Thymus (tissue), 11 donors: ENCODE results near the gene LAMC1. TPM values are rescaled to one million over a fixed set of nuclear protein-coding genes. Genes with fewer than 3 reads are reported as not detected.

ENCODE experiments used
- DNase-seq, 9 donors: peaks; one replicate each; pipeline ENCODE4 v3.0.0-alpha.2; 2013; ENCODE audit warnings: low spot score in 9 of 9, low read depth in 6 of 9, missing footprints in 1 of 9
- H3K27ac ChIP-seq, 2 donors: one replicate each; pipeline ENCODE4 v1.5.1; 2013; ENCODE audit warnings: control low read depth in 1 of 2, low read depth in 1 of 2, low read length in 1 of 2, mild to moderate bottlenecking in 1 of 2, moderate library complexity in 1 of 2
- H3K27me3 ChIP-seq, 2 donors: one replicate each; pipeline ENCODE4 v1.5.1; 2013; ENCODE audit warnings: low read length in 1 of 2; ENCODE audit not compliant: control insufficient read depth in 2 of 2, insufficient read depth in 1 of 2
- H3K36me3 ChIP-seq, 2 donors: one replicate each; pipeline ENCODE4 v1.5.1; 2013; ENCODE audit warnings: low read length in 1 of 2, mild to moderate bottlenecking in 1 of 2, moderate library complexity in 1 of 2; ENCODE audit not compliant: control insufficient read depth in 2 of 2, insufficient read depth in 2 of 2
- H3K4me1 ChIP-seq, 2 donors: one replicate each; pipeline ENCODE4 v1.5.1; 2013; ENCODE audit warnings: low read length in 2 of 2; ENCODE audit not compliant: control insufficient read depth in 2 of 2, insufficient read depth in 2 of 2
- H3K4me3 ChIP-seq, 2 donors: one replicate each; pipeline ENCODE4 v1.5.1; 2013; ENCODE audit warnings: low read length in 2 of 2, control low read depth in 1 of 2, mild to moderate bottlenecking in 1 of 2
- H3K9me3 ChIP-seq, 2 donors: one replicate each; pipeline ENCODE4 v1.5.1; 2013; ENCODE audit warnings: low read length in 1 of 2, mild to moderate bottlenecking in 1 of 2; ENCODE audit not compliant: control insufficient read depth in 2 of 2, insufficient read depth in 1 of 2
- WGBS: extraction: QIAGEN DNeasy Blood & Tissue Kit; methylation state at CpG from one replicate; pipeline ENCODE4 v1.1.7; 2013; 5-methylcytosine and 5-hydroxymethylcytosine counted together
- polyA plus RNA-seq: library from polyadenylated mRNA; stranded (reverse); fragments of 200-250 nt; gene quantifications from one replicate; pipeline ENCODE4 v1.2.3, GENCODE V29; 2013
- total RNA-seq: library from RNA; stranded (reverse); fragments of 120-200 nt; gene quantifications from one replicate; pipeline ENCODE4 v1.2.4, GENCODE V29; 2013
- donor health status: healthy.

Gene LAMC1
- total and polyA plus RNA-seq, 2 donors: 12.6 to 20.5 TPM

DNA sequence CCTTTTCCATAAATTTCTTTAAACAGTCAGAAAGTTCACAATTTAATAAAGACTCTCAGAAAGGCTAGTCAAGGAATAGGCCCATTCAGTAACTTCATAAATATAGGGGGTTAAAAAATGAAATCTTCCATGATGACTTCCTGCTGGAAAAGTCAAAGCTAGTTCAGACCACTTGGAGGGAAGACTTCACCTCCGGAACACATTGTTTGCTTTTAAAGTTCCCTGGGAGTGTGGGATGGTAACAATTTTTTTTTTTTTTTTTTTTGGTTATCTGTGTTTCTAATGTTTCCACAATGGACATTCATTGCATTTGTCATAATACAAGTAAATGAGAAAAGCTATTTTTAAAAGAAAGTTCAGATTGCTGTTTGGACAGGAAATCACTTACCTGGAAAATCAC is 144.5 kb downstream of the LAMC1 start:
- no peak overlapping the region for H3K27ac ChIP-seq
- H3K4me1 ChIP-seq: no peaks in the 10 kb centered on the region
- H3K4me3 ChIP-seq: no peak overlapping the region
- no peaks in the 10 kb centered on the region for H3K36me3 ChIP-seq
- 95% methylated on average over 1 of the region's 1 CpG for WGBS
- no peaks in the 10 kb centered on the region for H3K27me3 ChIP-seq
- H3K9me3 ChIP-seq: no peaks in the 10 kb centered on the region
- no peak for DNase-seq

DNA sequence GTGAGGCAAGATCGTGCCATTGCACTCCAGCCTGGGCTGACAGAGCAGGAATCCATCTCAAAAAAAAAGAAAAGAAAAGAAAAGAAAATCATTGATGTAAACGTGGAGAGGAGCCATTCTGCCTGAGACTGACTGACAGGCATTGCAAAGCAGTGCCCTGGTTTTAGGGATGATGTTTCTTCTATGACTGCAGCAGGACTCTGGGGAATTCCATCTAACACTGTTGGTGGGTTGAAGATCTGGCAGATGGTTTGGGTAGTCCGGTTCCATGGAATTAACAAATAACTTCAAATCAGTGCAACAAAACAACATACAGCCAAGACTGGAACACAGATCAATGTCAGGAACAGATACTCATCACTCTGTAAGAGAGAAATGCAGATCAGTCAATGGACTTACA is 145.1 kb downstream of the LAMC1 start:
- WGBS: 94% methylated on average over 3 of the region's 3 CpGs
- no peaks in the 10 kb centered on the region for H3K36me3 ChIP-seq
- DNase-seq: no peak

DNA sequence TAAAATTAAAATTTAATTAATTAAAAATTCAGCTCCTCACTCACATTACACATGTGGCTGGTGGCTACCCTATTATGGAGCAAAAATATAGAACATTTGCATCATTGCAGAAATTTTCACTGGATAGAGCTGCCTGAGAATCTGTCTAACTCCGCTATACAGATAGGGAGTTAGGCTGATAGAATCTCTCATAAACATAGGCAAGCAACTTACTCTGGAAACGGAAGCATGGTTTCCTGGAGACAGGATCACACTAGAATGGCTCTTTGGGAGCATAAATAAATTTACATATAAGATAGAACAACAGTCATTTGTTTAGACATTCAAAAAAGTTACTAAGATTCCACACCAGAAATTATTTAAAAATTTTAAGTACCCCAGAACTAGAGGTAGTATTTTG is 150.6 kb downstream of the LAMC1 start:
- Histone ChIP-seq H3K9me3 (no peaks in the 10 kb centered on the region), H3K36me3 (no peaks in the 10 kb centered on the region), H3K4me1 (no peaks in the 10 kb centered on the region), H3K27ac (no peak overlapping the region), H3K4me3 (no peak overlapping the region), H3K27me3 (no peaks in the 10 kb centered on the region)
- no peak for DNase-seq
- WGBS: 89% methylated on average over 2 of the region's 2 CpGs

More for the DNA sequence above, 145.1 kb downstream of the LAMC1 start:
- Histone ChIP-seq H3K9me3 (no peaks in the 10 kb centered on the region), H3K27me3 (no peaks in the 10 kb centered on the region), H3K27ac (no peak overlapping the region), H3K4me1 (no peaks in the 10 kb centered on the region), H3K4me3 (no peak overlapping the region)

DNA sequence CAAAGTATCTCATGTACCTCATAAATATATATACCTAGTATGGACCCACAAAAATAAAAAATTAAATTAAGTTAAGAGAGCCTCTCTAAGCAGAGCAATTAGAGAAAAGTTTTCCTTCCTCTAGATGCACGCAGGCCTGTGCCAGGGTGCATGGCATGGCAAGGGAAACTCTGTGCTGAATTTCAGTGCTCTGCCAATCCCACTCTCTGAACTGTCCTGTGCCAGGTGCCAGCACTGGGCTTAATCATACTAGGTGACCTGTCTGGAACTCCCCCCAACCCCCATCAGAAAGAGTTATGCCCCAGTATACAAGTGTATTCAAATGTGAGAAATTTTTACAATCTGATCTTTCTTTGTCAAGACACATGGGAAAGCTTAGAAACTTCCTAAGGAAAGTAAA is 152.4 kb downstream of the LAMC1 start:
- no peaks in the 10 kb centered on the region for H3K36me3 ChIP-seq
- H3K4me1 ChIP-seq: no peaks in the 10 kb centered on the region
- H3K4me3 ChIP-seq: no peak overlapping the region
- no peaks in the 10 kb centered on the region for H3K27me3 ChIP-seq
- 98% methylated on average over 1 of the region's 1 CpG for WGBS
- no peak for DNase-seq
- H3K27ac ChIP-seq: no peak overlapping the region
- no peaks in the 10 kb centered on the region for H3K9me3 ChIP-seq

DNA sequence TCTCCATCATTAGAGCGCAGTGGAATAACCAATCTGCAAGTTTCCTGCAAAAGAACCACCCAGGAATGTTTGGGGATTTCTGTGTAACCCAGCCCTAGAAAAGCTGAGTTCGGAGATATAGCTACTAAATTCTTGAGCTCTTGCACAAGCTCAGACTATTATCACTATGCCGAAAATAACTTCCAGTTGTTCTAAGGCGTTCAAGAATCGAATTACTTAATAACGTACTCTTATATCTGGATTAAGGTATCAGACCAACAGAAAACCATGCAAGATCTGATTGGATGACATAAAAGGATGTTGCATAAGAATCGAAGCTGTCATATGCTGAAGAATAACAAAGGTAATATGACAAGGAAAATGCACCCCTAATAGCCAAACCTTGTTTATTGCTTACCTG is 155.3 kb downstream of the LAMC1 start:
- Histone ChIP-seq H3K4me3 (no peak overlapping the region), H3K27me3 (no peaks in the 10 kb centered on the region), H3K4me1 (no peaks in the 10 kb centered on the region), H3K36me3 (no peaks in the 10 kb centered on the region), H3K27ac (no peak overlapping the region), H3K9me3 (no peaks in the 10 kb centered on the region)
- no peak for DNase-seq
- WGBS: 87% methylated on average over 7 of the region's 7 CpGs

GRCh38 chr1:183179033-183179432 is 155.8 kb downstream of the LAMC1 start:
- H3K9me3 ChIP-seq: no peaks in the 10 kb centered on the region
- H3K4me3 ChIP-seq: no peak overlapping the region
- 92% methylated on average over 2 of the region's 2 CpGs for WGBS
- H3K36me3 ChIP-seq: no peaks in the 10 kb centered on the region
- no peak overlapping the region for H3K27ac ChIP-seq
- DNase-seq: no peak
- no peaks in the 10 kb centered on the region for H3K27me3 ChIP-seq
- H3K4me1 ChIP-seq: no peaks in the 10 kb centered on the region

GRCh38 chr1:183180218-183180617 is 157.0 kb downstream of the LAMC1 start:
- 19% methylated on average over 3 of the region's 3 CpGs for WGBS
- Histone ChIP-seq H3K4me1 (no peaks in the 10 kb centered on the region), H3K4me3 (no peak overlapping the region), H3K36me3 (no peaks in the 10 kb centered on the region), H3K27me3 (peaks cover 0 to under 1% of the 10 kb centered on the region in 2 donors), H3K9me3 (no peaks in the 10 kb centered on the region), H3K27ac (peak overlapping the region in 1 of 2 donors; percentile 76)
- no peak for DNase-seq

- H3K27me3 ChIP-seq: peaks cover 0 to 5% of the 10 kb centered on the region in 2 donors
- H3K36me3 ChIP-seq: no peaks in the 10 kb centered on the region
- peaks cover 0 to 2% of the 10 kb centered on the region in 2 donors for H3K4me1 ChIP-seq
- DNase-seq: peak in 1 of 9 donors; percentile 31
- H3K27ac ChIP-seq: peak overlapping the region in 1 of 2 donors; percentile 76
- H3K4me3 ChIP-seq: no peak overlapping the region
- 80% methylated on average over 3 of the region's 3 CpGs for WGBS
- no peaks in the 10 kb centered on the region for H3K9me3 ChIP-seq
Observed at GRCh38 chr1:183180634-183181056, 157.4 kb downstream of the LAMC1 start.

DNA sequence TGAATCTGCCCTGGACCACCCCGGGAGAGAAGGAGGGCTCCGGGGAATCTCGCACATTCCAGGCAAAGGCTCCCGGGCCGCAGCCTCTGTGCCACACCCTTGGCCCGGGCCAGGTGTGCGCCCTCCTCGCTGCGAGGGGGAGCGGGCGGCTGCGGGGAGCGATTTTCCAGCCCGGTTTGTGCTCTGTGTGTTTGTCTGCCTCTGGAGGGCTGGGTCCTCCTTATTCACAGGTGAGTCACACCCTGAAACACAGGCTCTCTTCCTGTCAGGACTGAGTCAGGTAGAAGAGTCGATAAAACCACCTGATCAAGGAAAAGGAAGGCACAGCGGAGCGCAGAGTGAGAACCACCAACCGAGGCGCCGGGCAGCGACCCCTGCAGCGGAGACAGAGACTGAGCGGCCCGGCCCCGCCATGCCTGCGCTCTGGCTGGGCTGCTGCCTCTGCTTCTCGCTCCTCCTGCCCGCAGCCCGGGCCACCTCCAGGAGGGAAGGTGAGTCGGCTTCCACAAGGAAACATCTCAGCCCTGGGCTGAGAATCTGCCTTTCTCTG is 162.8 kb downstream of the LAMC1 start, which contains the start of gene LAMC2:
LAMC2 (plus strand) TSS at position 324 of the 550 bp plus-strand sequence; CDS start at position 413, 89 bp downstream.
- peak in 3 of 9 donors; percentile 35 to 67 (median 40) for DNase-seq
- peaks cover 0 to 10% of the 10 kb centered on the region in 2 donors for H3K4me1 ChIP-seq
- no peaks in the 10 kb centered on the region for H3K36me3 ChIP-seq
- H3K9me3 ChIP-seq: no peaks in the 10 kb centered on the region
- peak within 1 kb of the TSS; percentile 41 to 43 for H3K4me3 ChIP-seq
- H3K27ac ChIP-seq: peak within 1 kb of the TSS; percentile 43 to 57
- H3K27me3 ChIP-seq: peaks cover 0 to 23% of the 10 kb centered on the region in 2 donors
- 11% methylated on average over 30 of the region's 30 CpGs for WGBS
